Stimulated activated CD4-positive, alpha-beta T cell treated with anti-CD3 and anti-CD28 coated beads, Interleukin-12 subunit alpha, Interleukin-12 subunit beta, amount 100 ng/mL, for 24 hours (primary cell): Measurements from ENCODE around the gene ATP11A.
"Not testable (repeated sequence)": the region's sequence is repeated elsewhere in the genome, so short reads cannot be mapped to it uniquely, and the experiment has no call there.

Experiments used
- DNase-seq, 2 experiments: peaks; one replicate each; pipeline ENCODE4 v3.0.0-alpha.2; 2020; ENCODE audit warnings: low read depth in 2 of 2

Gene ATP11A

GRCh38 chr13:112774829-112775565 is 85.2 kb downstream of the ATP11A start:
- no peak for DNase-seq

GRCh38 chr13:112775791-112776279 is 86.0 kb downstream of the ATP11A start:
- no peak for DNase-seq

- no peak for DNase-seq
Observed at GRCh38 chr13:112776354-112776753, 86.5 kb downstream of the ATP11A start.

- DNase-seq = no peak
Observed at GRCh38 chr13:112776971-112777370, 87.1 kb downstream of the ATP11A start.

GRCh38 chr13:112777637-112778406 is 88.0 kb downstream of the ATP11A start:
- DNase-seq = no peak

GRCh38 chr13:112779856-112780604 is 90.2 kb downstream of the ATP11A start:
- DNase-seq = no peak

- no peak for DNase-seq
Observed at GRCh38 chr13:112781287-112781686, 91.4 kb downstream of the ATP11A start.

- no peak for DNase-seq
Observed at GRCh38 chr13:112781881-112782361, 92.1 kb downstream of the ATP11A start.

- no peak for DNase-seq
Observed at GRCh38 chr13:112782429-112783010, 92.7 kb downstream of the ATP11A start.

- no peak for DNase-seq
Observed at GRCh38 chr13:112783135-112783977, 93.5 kb downstream of the ATP11A start.

- DNase-seq = no peak
Observed at GRCh38 chr13:112783978-112784371, 94.1 kb downstream of the ATP11A start.

- no peak for DNase-seq
Observed at GRCh38 chr13:112784811-112785482, 95.1 kb downstream of the ATP11A start.

- no peak for DNase-seq
Observed at GRCh38 chr13:112785483-112785856, 95.6 kb downstream of the ATP11A start.

GRCh38 chr13:112786810-112787209 is 97.0 kb downstream of the ATP11A start:
- DNase-seq = not testable (repeated sequence)

- no peak for DNase-seq
Observed at GRCh38 chr13:112790735-112791641, 101.2 kb downstream of the ATP11A start.

- no peak for DNase-seq
Observed at GRCh38 chr13:112791663-112792440, 102.0 kb downstream of the ATP11A start.

GRCh38 chr13:112792511-112792910 is 102.7 kb downstream of the ATP11A start:
- DNase-seq = no peak
